DOHH2 (cell line): ENCODE measurements around the gene RARA.

Source experiments
- EZH2phosphoT487 ChIP-seq: fragments of 200-600 bp; sonication (generic); IDR thresholded peaks from 2 replicates; pipeline ENCODE4 v1.6.1; 2017; ENCODE audit warnings: borderline replicate concordance, mild to moderate bottlenecking, antibody characterized with exemption, low read length, moderate library complexity, mixed read lengths
- TF ChIP-seq, protein P1 (sequence below): fragments of 200-600 bp; sonication (generic); IDR thresholded peaks from one replicate; pipeline ENCODE4 v1.5.1; 2014; ENCODE audit warnings: antibody characterized with exemption, mild to moderate bottlenecking, low read depth, low read length; ENCODE audit not compliant: poor library complexity, severe bottlenecking

DNA sequence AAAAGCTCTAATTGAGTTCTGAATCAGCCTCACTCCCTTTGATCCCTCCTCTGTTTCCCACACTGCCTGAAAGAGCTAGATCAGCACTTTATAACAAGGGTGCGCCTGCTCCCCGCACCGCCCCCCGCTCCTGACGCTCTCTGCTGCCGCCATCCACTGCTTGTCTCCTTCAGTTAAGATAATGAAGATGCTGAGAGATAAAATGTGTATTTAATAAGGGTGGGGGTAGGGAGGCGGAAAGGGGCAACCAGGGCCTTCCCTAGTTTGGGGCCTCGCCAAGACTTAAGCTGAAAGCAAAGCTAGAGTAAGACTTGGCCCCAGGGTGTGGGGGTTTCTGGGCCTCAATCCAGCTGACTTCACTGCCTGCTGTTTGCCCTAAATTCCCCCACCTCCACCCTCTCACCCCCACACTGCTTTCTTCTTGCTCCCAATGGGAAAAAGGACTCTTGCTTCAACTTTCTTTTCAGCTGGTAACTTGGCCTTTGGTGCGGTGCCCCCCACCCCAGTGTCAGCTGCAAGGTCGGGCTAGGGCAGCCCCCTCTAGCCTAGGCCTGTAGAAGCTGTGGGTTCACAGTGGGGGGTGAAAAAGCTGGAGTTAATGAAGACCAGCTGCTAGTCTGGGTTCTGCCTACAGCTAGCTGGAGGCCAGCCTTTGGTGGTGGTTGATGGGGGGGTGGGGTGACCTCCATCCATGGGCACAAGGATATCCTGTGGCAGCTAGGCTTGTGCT, 1.8 kb upstream of the RARA start:
- TF ChIP-seq, protein P1, sequence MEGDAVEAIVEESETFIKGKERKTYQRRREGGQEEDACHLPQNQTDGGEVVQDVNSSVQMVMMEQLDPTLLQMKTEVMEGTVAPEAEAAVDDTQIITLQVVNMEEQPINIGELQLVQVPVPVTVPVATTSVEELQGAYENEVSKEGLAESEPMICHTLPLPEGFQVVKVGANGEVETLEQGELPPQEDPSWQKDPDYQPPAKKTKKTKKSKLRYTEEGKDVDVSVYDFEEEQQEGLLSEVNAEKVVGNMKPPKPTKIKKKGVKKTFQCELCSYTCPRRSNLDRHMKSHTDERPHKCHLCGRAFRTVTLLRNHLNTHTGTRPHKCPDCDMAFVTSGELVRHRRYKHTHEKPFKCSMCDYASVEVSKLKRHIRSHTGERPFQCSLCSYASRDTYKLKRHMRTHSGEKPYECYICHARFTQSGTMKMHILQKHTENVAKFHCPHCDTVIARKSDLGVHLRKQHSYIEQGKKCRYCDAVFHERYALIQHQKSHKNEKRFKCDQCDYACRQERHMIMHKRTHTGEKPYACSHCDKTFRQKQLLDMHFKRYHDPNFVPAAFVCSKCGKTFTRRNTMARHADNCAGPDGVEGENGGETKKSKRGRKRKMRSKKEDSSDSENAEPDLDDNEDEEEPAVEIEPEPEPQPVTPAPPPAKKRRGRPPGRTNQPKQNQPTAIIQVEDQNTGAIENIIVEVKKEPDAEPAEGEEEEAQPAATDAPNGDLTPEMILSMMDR, result no peak
- TF ChIP-seq EZH2phosphoT487, result no peak
